Cerebellar nuclear complex (tissue), 1 donor: ENCODE data around the gene KLF14.
"Not testable (repeated sequence)": the region's sequence is repeated elsewhere in the genome, so short reads cannot be mapped to it uniquely, and the experiment has no call there.

Experiments used
- DNase-seq, 2 experiments: peaks; one replicate each; lab custom pipeline; 2025; lab: John Stamatoyannopoulos, UW

Gene KLF14

GRCh38 chr7:130719541-130719940, 14.5 kb downstream of the KLF14 start:
- DNase-seq: no peak

- DNase-seq: no peak
Observed at GRCh38 chr7:130712416-130712815, 21.6 kb downstream of the KLF14 start.

- no peak for DNase-seq
Observed at GRCh38 chr7:130708766-130709165, 25.2 kb downstream of the KLF14 start.

- DNase-seq: no peak
Observed at GRCh38 chr7:130708001-130708400, 26.0 kb downstream of the KLF14 start.

- no peak for DNase-seq
Observed at GRCh38 chr7:130703851-130704250, 30.2 kb downstream of the KLF14 start.

- DNase-seq: no peak
Observed at GRCh38 chr7:130701650-130702049, 32.4 kb downstream of the KLF14 start.

GRCh38 chr7:130700760-130701159, 33.2 kb downstream of the KLF14 start:
- DNase-seq: no peak

GRCh38 chr7:130699686-130700085, 34.3 kb downstream of the KLF14 start:
- no peak for DNase-seq

- no peak for DNase-seq
Observed at GRCh38 chr7:130697820-130698219, 36.2 kb downstream of the KLF14 start.

- DNase-seq: no peak
Observed at GRCh38 chr7:130695840-130696239, 38.2 kb downstream of the KLF14 start.

- DNase-seq: not testable (repeated sequence)
Observed at GRCh38 chr7:130692396-130692795, 41.6 kb downstream of the KLF14 start.

- DNase-seq: no peak
Observed at GRCh38 chr7:130689683-130690082, 44.3 kb downstream of the KLF14 start.

GRCh38 chr7:130683026-130683425, 51.0 kb downstream of the KLF14 start:
- DNase-seq: no peak
